ENCODE measurements around the gene ETS1.

- TF ChIP-seq CTCF (IDR thresholded peaks at IDR 0.05) (no peak), POLR2A (IDR thresholded peaks at IDR 0.05) (no peak)
Observed at GRCh38 chr11:128473636-128474035, 113.7 kb downstream of the ETS1 start.

Measured in adrenal gland (tissue), 5 donors.